Endothelial cell (in vitro differentiated cells): ENCODE data around the gene MAP4K3. TPM values are rescaled to one million over a fixed set of nuclear protein-coding genes. Genes with fewer than 3 reads are reported as not detected.

Experiments
- DNase-seq: peaks from one replicate; pipeline ENCODE4 v3.0.0; 2021; ENCODE audit warnings: low spot score
- H3K27ac Mint-ChIP-seq: one replicate; pipeline ENCODE4 v1.8.0; 2021; ENCODE audit warnings: mixed read lengths, inconsistent platforms; ENCODE audit not compliant: unreplicated experiment
- H3K27me3 Mint-ChIP-seq: one replicate; pipeline ENCODE4 v1.8.0; 2021; ENCODE audit warnings: mild to moderate bottlenecking, moderate library complexity, mixed read lengths, inconsistent platforms; ENCODE audit not compliant: unreplicated experiment
- H3K36me3 Mint-ChIP-seq: one replicate; pipeline ENCODE4 v1.8.0; 2021; ENCODE audit warnings: mild to moderate bottlenecking, low read depth, mixed read lengths, inconsistent platforms; ENCODE audit not compliant: unreplicated experiment
- H3K4me1 Mint-ChIP-seq: one replicate; pipeline ENCODE4 v1.8.0; 2021; ENCODE audit warnings: mild to moderate bottlenecking, mixed read lengths, inconsistent platforms; ENCODE audit not compliant: unreplicated experiment
- H3K4me3 Mint-ChIP-seq: one replicate; pipeline ENCODE4 v1.8.0; 2021; ENCODE audit warnings: mild to moderate bottlenecking, mixed read lengths, inconsistent platforms; ENCODE audit not compliant: unreplicated experiment
- H3K9me3 Mint-ChIP-seq: one replicate; pipeline ENCODE4 v1.8.0; 2021; ENCODE audit warnings: mixed read lengths, inconsistent platforms; ENCODE audit not compliant: unreplicated experiment
- CTCF ChIP-seq: fragments of 200-600 bp; sonication (generic); IDR thresholded peaks from one replicate; pipeline ENCODE4 v1.5.0; 2021; ENCODE audit warnings: antibody characterized with exemption; ENCODE audit not compliant: unreplicated experiment
- total RNA-seq: library from RNA; stranded (reverse); fragmentation: NEBNext Ultra II Directional; extraction: Animal tissue kit (Norgen Biotek cat#: 25700); gene quantifications from one replicate; pipeline ENCODE4 v1.2.1, GENCODE V29; 2021; ENCODE audit not compliant: unreplicated experiment

Gene MAP4K3
- total RNA-seq, 1 donor from 2014 or later = 51.1 TPM

DNA sequence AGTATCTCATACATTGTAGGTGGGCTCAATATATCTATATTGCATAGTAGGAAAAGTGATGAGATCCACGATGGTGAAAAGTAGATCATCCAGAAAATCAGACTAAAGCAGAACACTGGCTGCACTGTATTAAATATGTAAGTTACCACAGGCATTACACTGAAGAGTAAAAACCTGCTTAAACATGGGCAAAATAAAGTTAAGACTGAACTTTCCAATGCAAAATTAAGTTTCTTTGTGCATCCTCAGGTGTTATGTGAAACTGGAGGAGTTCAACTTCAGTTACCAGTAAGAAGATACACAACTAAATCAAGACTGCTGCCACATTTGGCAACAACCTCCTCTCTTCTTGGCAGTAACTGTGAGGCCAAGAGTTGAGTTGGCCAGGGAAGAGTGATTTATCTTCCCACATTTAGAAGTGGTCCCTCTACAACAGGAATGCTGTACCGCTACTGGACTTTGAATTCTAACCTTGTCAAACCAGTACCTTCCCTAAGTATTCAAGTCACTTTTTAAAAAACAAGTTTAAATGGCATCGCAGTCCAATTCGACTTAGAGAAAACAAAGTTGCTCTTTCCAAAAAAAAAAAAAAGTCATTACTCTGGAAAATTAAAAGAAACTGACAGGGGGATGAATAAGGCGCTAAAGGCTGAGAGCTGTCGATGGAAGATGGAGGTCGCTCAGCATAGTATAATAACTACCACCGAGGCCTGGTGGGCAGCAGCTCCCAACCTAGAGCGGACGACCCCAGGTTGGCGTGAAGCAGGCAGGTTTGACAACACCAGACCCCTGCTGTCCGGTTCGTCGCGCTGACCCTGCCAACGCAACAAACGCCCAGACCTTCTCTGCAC, 1.1 kb downstream of the MAP4K3 start:
- peaks cover 3% of the 10 kb centered on the region for H3K36me3 Mint-ChIP-seq
- peak overlapping the region; percentile 93 for H3K27ac Mint-ChIP-seq
- peaks cover 5% of the 10 kb centered on the region for H3K27me3 Mint-ChIP-seq
- no peak for TF ChIP-seq CTCF
- peak overlapping the region; percentile 99 for H3K4me3 Mint-ChIP-seq
- H3K4me1 Mint-ChIP-seq = peaks cover 57% of the 10 kb centered on the region
- no peaks in the 10 kb centered on the region for H3K9me3 Mint-ChIP-seq
- no peak for DNase-seq

DNA sequence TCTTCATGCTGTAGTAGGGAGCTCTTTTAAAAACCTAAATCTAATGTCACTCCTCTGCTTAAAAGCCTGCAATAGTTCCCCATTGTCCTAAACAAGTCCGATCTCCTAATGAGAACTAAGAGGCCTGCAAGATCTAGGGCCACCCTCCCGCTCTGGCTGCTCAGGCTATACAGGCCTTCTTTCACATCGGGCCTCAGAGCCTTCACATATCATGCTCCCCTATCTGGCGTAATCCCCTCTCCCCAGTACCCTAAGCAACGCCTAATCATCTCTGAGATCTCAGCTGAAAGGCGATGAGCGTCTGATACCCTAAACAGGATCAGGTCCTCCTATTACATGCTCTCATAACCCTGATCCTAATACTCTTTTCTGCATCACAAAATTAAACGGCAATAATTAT, 1.9 kb downstream of the MAP4K3 start:
- Mint-ChIP-seq H3K4me3 (peak overlapping the region; percentile 99), H3K27ac (peak overlapping the region; percentile 25), H3K4me1 (peaks cover 63% of the 10 kb centered on the region), H3K27me3 (peaks cover 5% of the 10 kb centered on the region), H3K9me3 (no peaks in the 10 kb centered on the region), H3K36me3 (peaks cover 3% of the 10 kb centered on the region)
- DNase-seq = peak; percentile 6
- no peak for TF ChIP-seq CTCF

DNA sequence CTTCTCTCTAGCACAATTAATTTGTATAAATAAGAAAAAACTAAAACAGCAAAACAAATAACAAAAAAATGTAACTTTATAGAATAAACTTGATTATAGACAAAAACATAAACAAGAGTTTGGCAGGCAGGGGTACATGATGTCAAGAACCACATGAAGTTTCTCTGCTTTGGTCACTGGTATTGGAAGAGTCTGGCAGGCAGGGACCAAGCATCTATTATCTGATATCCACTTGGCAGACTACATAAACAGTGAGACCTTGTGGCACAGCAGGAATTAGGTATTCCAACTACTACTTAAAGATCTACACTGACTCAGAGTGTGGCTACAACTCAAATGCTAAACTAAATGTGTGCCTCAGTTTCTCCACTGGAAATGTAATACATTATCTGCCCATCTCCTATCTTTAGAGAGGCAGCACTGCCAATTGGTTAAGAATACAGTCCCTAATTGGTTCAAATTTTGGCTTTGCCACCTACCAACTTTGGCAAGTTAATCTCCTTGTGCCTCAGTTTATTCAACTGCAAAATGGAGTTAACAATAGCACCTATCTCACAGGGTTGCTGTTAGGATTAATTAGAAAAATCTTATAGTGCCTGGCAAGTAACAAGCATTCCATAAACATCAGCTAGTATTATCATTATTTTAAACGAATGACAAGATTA, 2.7 kb downstream of the MAP4K3 start:
- peak overlapping the region; percentile 99 for H3K4me3 Mint-ChIP-seq
- no peak overlapping the region for H3K27ac Mint-ChIP-seq
- H3K36me3 Mint-ChIP-seq = peaks cover 3% of the 10 kb centered on the region
- peaks cover 5% of the 10 kb centered on the region for H3K27me3 Mint-ChIP-seq
- no peak for DNase-seq
- H3K9me3 Mint-ChIP-seq = no peaks in the 10 kb centered on the region
- peaks cover 59% of the 10 kb centered on the region for H3K4me1 Mint-ChIP-seq
- TF ChIP-seq CTCF = no peak

DNA sequence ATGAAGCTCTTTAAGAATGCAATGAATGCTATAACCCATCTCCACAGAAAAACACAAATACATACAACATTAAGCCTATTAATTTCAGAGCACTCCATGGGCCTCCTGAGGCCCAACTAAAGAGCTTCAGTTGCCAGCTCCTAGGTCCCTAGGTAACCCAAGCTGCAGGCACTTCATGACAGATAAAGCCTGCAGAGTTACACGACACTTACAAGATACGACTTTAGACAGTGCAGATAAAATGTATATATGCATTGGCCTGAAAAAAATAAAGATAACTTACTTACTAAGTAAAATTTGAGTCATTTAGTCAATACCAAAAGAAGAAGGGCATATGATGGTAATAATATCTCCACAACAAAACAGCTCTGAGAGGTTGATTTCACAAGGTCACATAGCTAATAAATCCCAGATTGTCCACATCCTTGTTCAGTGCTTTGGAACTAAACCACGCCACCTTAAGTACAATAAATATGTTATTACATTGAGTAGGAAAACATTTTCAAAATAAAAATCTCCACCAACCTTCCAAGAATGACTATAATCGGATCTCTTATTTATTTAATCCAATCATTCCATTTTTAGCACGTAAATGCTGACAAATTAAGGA, 3.4 kb downstream of the MAP4K3 start:
- Mint-ChIP-seq H3K4me3 (no peak overlapping the region), H3K27ac (no peak overlapping the region), H3K9me3 (no peaks in the 10 kb centered on the region), H3K4me1 (peaks cover 59% of the 10 kb centered on the region), H3K27me3 (peaks cover 5% of the 10 kb centered on the region), H3K36me3 (peaks cover 3% of the 10 kb centered on the region)
- no peak for DNase-seq
- TF ChIP-seq CTCF = no peak
